Endodermal cell (in vitro differentiated cells): ENCODE data around the gene LGI4. TPM values are rescaled to one million over a fixed set of nuclear protein-coding genes. Genes with fewer than 3 reads are reported as not detected.

Experiments
- DNase-seq: peaks from one replicate; pipeline ENCODE4 v3.0.0-alpha.2; 2017
- H3K27ac ChIP-seq: 2 replicates; pipeline ENCODE4 v1.5.1; 2013; ENCODE audit warnings: mild to moderate bottlenecking, low read depth, low read length, moderate library complexity
- H3K27me3 ChIP-seq: 2 replicates; pipeline ENCODE4 v1.6.1; 2013; ENCODE audit warnings: mild to moderate bottlenecking, low read length, moderate library complexity; ENCODE audit not compliant: insufficient read depth, control insufficient read depth, poor library complexity, severe bottlenecking
- H3K36me3 ChIP-seq: 2 replicates; pipeline ENCODE4 v1.7.0; 2013; ENCODE audit warnings: mild to moderate bottlenecking, low read length, moderate library complexity; ENCODE audit not compliant: control insufficient read depth, insufficient read depth
- H3K4me1 ChIP-seq: one replicate; pipeline ENCODE4 v1.7.0; 2013; ENCODE audit warnings: low read length; ENCODE audit not compliant: control insufficient read depth, insufficient read depth
- H3K4me3 ChIP-seq: 2 replicates; pipeline ENCODE4 v1.5.1; 2013; ENCODE audit warnings: mild to moderate bottlenecking, low read length, moderate library complexity
- H3K9ac ChIP-seq: 2 replicates; pipeline ENCODE4 v1.6.1; 2013; ENCODE audit warnings: mild to moderate bottlenecking, low read length, moderate library complexity; ENCODE audit not compliant: poor library complexity, severe bottlenecking; ENCODE audit errors: extremely low read depth
- H3K9me3 ChIP-seq: 2 replicates; pipeline ENCODE4 v1.6.1; 2013; ENCODE audit warnings: mild to moderate bottlenecking, low read length, moderate library complexity; ENCODE audit not compliant: control insufficient read depth
- H3K27ac Mint-ChIP-seq: 2 replicates; pipeline ENCODE4 v1.8.0; 2020; ENCODE audit warnings: mixed read lengths
- H3K27me3 Mint-ChIP-seq: 2 replicates; pipeline ENCODE4 v1.8.0; 2021; ENCODE audit warnings: mild to moderate bottlenecking, mixed read lengths; ENCODE audit not compliant: insufficient read depth
- H3K36me3 Mint-ChIP-seq: 2 replicates; pipeline ENCODE4 v1.8.0; 2020; ENCODE audit warnings: low read depth, mixed read lengths
- H3K4me1 Mint-ChIP-seq: 2 replicates; pipeline ENCODE4 v1.8.0; 2020; ENCODE audit warnings: mixed read lengths
- H3K4me3 Mint-ChIP-seq: 2 replicates; pipeline ENCODE4 v1.8.0; 2020; ENCODE audit warnings: mild to moderate bottlenecking, moderate library complexity, mixed read lengths
- H3K9me3 Mint-ChIP-seq: 2 replicates; pipeline ENCODE4 v1.8.0; 2020; ENCODE audit warnings: mild to moderate bottlenecking, mixed read lengths
- CTCF ChIP-seq: fragments of 200-600 bp; sonication (generic); conservative IDR thresholded peaks from 2 replicates; pipeline ENCODE4 v1.5.0; 2021; ENCODE audit warnings: antibody characterized with exemption, mild to moderate bottlenecking
- WGBS, 2 experiments: methylation state at CpG; one replicate each; pipeline versions ENCODE4 v1.1.5 to v1.1.7; 2013; ENCODE audit warnings: missing lambda C conversion rate in 2 of 2, mixed read lengths in 1 of 2; ENCODE audit not compliant: insufficient coverage in 1 of 2, insufficient read length in 1 of 2; 5-methylcytosine and 5-hydroxymethylcytosine counted together
- total RNA-seq, 2 donors: library from RNA; stranded (reverse); fragmentation: NEBNext Ultra II Directional in 1 of 2; extraction: Animal tissue kit (Norgen Biotek cat#: 25700) in 1 of 2; gene quantifications; 2 replicates in 1 of 2; 3 replicates in 1 of 2; pipeline ENCODE4 v1.2.1, GENCODE V29; 2021

The LGI4 gene
- total RNA-seq, 2 donors from 2014 or later, result 0.27 to 0.37 TPM

DNA sequence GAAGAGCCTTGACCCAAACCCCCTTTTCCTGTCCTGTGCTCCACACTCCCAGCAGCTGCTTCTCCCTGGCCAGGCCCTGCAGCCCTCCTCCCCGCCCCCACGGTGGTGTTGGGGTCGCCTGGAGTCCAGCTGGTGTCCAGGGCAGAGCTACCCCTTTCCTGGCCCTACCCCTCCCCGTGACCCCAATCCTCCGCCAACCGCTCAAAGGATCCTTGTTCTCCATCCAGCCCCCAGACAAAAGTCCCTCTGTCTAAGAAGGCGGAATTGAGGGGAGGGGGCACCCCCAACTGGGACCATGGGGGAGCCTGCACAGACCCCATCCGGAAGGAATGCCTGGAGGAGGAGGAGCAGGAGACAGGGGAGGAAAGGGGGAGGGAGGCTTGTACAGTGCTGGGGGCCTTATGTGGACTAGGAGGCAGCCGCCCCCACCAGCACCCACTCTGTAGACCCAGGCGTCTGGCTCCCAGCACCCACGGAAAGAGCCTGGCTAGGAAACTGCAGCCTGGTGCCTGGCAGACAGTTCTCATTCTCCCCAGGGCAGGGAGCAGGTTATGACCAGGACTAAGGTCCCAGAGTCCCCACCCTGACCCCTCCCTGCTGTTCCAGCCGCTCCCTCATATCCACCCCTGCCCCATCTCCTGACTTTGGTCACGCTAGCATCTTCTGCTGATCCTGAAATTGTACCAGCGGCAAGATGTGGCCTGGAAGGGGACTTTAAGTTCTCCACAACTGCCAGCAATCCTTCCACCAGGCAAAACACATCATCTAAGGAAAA is 19.5 kb downstream of the LGI4 start, which contains the start of gene FXYD3:
Gene FXYD3, plus strand, starts transcription at position 647 of the 775 bp plus-strand sequence. CDS start 3,554 bp downstream, outside the sequence.
- H3K36me3 Mint-ChIP-seq, result no peaks in the 10 kb centered on the region
- H3K4me3 Mint-ChIP-seq, result peak within 1 kb of the TSS; percentile 55
- H3K27me3 Mint-ChIP-seq, result peaks cover 9% of the 10 kb centered on the region
- 84 to 100% methylated on average over 2 to 14 of the region's 14 CpGs for WGBS, 2 experiments
- Histone ChIP-seq H3K36me3 (no peaks in the 10 kb centered on the region), H3K27me3 (no peaks in the 10 kb centered on the region), H3K9me3 (no peaks in the 10 kb centered on the region), H3K9ac (no peak within 1 kb of the TSS), H3K4me3 (peak within 1 kb of the TSS; percentile 11), H3K27ac (peak within 1 kb of the TSS; percentile 70), H3K4me1 (no peaks in the 10 kb centered on the region)
- DNase-seq, result no peak
- TF ChIP-seq CTCF, result no peak
- no peaks in the 10 kb centered on the region for H3K9me3 Mint-ChIP-seq
- peaks cover 5% of the 10 kb centered on the region for H3K4me1 Mint-ChIP-seq
- H3K27ac Mint-ChIP-seq, result no peak within 1 kb of the TSS

- Histone ChIP-seq H3K36me3 (no peaks in the 10 kb centered on the region), H3K9me3 (no peaks in the 10 kb centered on the region), H3K4me1 (no peaks in the 10 kb centered on the region), H3K27ac (peak overlapping the region; percentile 70), H3K27me3 (no peaks in the 10 kb centered on the region), H3K9ac (no peak overlapping the region), H3K4me3 (peak overlapping the region; percentile 11)
- peak; percentile 99 for TF ChIP-seq CTCF
- Mint-ChIP-seq H3K27me3 (peaks cover 9% of the 10 kb centered on the region), H3K4me1 (peaks cover 5% of the 10 kb centered on the region), H3K4me3 (peak overlapping the region; percentile 55), H3K36me3 (no peaks in the 10 kb centered on the region), H3K27ac (no peak overlapping the region), H3K9me3 (no peaks in the 10 kb centered on the region)
- 15 to 31% methylated on average over 12 to 23 of the region's 23 CpGs for WGBS, 2 experiments
- DNase-seq, result peak; percentile 95
These were observed 20.3 kb downstream of the LGI4 start for GRCh38 chr19:35114353-35115176.

DNA sequence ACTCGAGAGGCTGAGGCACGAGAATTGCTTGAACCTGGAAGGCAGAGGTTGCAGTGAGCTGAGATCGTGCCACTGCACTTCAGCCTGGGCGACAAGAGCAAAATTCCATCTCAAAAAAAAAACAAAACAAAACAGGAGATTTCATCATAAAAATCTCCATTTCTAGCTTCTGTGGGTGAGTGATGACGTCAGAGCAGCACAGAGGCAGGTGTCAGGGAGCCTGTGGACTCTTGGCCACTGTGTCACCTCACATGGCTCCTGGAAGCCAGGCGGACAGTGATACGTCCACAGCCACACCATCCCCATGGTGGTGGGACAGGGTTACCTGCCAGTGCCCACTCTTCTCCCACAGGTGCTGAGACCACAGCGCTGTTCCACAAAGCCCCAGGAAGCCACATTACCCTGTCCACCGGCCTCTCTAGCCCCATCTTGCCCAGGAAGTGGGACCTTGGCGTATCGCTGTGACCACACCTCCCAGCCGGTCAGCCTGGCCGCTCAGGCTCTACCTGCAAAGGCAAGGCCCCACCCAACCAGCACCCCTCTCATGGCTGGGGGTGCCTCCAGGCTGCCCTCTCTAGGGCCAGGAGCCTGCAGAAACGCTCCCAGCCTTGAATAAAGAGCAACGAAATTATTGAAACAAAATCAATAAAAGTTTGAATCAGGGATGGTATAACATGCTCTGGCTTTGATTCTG is 21.7 kb downstream of the LGI4 start:
- H3K4me1 Mint-ChIP-seq, result peaks cover 5% of the 10 kb centered on the region

More for the DNA sequence above, 21.7 kb downstream of the LGI4 start:
- 90 to 95% methylated on average over 9 to 15 of the region's 15 CpGs for WGBS, 2 experiments
- Mint-ChIP-seq H3K9me3 (no peaks in the 10 kb centered on the region), H3K4me3 (no peak overlapping the region), H3K36me3 (no peaks in the 10 kb centered on the region), H3K27me3 (peaks cover 9% of the 10 kb centered on the region), H3K27ac (no peak overlapping the region)
- no peak for DNase-seq
- H3K4me1 ChIP-seq, result no peaks in the 10 kb centered on the region
- no peak overlapping the region for H3K9ac ChIP-seq
- no peaks in the 10 kb centered on the region for H3K36me3 ChIP-seq
- H3K27me3 ChIP-seq, result no peaks in the 10 kb centered on the region
- no peak for TF ChIP-seq CTCF
- H3K27ac ChIP-seq, result no peak overlapping the region
- no peaks in the 10 kb centered on the region for H3K9me3 ChIP-seq
- no peak overlapping the region for H3K4me3 ChIP-seq
